AG09319 (cell line): Measurements from ENCODE around the gene B4GALNT4.

Source experiments
- DNase-seq: peaks from one replicate; pipeline ENCODE4 v3.0.0-alpha.2; 2010; ENCODE audit warnings: low read depth; ENCODE audit errors: extremely low read depth
- CTCF ChIP-seq: IDR thresholded peaks from 2 replicates; pipeline ENCODE4 v1.5.1; 2011; ENCODE audit warnings: low read depth, mild to moderate bottlenecking, inconsistent platforms, low read length, moderate library complexity

B4GALNT4 gene

GRCh38 chr11:364991-365725 lies 4.1 kb upstream of the B4GALNT4 start:
- no peak for DNase-seq
- no peak for TF ChIP-seq CTCF

- no peak for DNase-seq
- TF ChIP-seq CTCF, result no peak
These were observed 3.5 kb upstream of the B4GALNT4 start for GRCh38 chr11:365831-366230.

- no peak for DNase-seq
- no peak for TF ChIP-seq CTCF
These were observed 1.3 kb upstream of the B4GALNT4 start for GRCh38 chr11:367956-368413.

GRCh38 chr11:368414-369335 lies 624 bp upstream of the B4GALNT4 start:
- TF ChIP-seq CTCF, result no peak
- DNase-seq, result no peak

- TF ChIP-seq CTCF, result no peak
- no peak for DNase-seq
These were observed 1.0 kb downstream of the B4GALNT4 start for GRCh38 chr11:370070-370941.

- DNase-seq, result no peak
- no peak for TF ChIP-seq CTCF
These were observed 1.8 kb downstream of the B4GALNT4 start for GRCh38 chr11:371051-371450.
